EL (cell line): Measurements from ENCODE around the gene ASB2.

Source experiments
- DNase-seq: peaks from one replicate; pipeline ENCODE4 v3.0.0-alpha.2; 2016

Gene ASB2

DNA sequence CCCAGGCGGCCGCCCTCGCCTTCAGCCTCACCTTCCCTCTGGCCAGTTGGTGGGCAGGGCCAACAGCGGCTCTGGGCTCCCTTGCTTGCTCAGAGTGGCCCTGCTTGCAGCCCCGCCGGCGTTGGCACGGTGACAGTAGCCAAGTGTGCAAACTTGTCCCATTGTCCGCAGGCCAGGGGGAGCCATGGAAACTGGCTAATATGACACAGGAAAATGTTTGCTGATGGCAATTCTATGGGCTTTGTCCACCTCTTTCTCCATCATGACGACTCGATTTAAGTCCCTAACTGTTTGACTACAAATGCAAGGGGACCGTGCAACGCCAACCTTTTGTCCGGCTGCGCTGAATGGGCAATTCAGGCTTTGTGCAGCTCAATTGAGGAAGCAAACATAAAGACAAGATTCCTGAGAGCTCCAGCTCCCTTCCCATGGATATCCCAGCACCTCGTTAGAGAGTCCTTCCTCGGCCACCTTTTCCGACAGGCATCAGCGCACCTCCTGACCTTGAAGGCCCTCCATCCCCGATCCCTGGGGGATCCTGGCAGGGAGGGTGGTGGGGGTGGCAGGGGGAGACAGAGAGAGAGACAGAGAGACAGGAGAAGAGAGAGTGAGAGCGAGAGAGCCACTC is 50.0 kb downstream of the ASB2 start:
- no peak for DNase-seq

- DNase-seq, result no peak
Measured at GRCh38 chr14:93925374-93925895, 50.9 kb downstream of the ASB2 start.

GRCh38 chr14:93924592-93925355 is 51.6 kb downstream of the ASB2 start:
- no peak for DNase-seq

DNA sequence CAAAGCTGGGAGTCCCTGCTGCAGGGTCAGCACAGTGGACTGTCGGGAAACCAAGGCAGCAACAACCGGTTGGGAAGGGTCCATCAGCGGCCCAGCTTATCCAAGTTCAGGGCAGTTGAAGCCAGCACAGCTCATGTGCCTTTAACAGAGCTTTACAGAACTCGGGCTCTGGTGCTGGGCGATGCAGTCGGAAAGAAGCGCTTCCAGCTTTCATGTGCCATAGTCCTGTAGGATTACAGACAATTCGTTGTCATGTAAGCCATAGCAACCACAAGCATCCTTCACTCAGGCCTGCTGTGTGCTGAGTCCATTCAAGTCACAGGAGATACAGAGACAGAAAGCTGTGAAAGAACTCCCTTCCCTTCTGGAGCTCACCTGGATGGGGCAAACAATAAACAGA is 52.7 kb downstream of the ASB2 start:
- DNase-seq, result no peak

- DNase-seq, result no peak
Measured at GRCh38 chr14:93921001-93921806, 55.2 kb downstream of the ASB2 start.

GRCh38 chr14:93917141-93917540 is 59.2 kb downstream of the ASB2 start:
- DNase-seq, result no peak

DNA sequence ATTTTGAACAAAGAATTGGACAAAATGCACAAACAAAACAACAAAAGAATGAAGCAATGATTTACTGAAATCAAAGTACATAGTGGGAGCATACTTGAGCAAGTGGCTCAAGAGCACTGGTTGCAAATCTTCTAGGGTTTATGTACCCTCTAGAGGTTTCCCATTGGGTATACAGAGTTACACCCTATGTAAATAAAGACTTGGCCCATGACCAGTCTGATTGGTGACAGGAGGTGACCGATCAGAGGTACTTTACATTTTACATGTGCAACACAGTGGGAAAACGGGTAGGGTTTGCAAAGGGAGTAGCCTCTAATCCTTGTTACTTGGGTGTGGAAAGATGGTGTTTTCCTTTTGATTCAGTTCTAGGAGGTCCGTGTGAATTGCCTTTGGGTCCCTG is 59.9 kb downstream of the ASB2 start:
- DNase-seq, result no peak

DNA sequence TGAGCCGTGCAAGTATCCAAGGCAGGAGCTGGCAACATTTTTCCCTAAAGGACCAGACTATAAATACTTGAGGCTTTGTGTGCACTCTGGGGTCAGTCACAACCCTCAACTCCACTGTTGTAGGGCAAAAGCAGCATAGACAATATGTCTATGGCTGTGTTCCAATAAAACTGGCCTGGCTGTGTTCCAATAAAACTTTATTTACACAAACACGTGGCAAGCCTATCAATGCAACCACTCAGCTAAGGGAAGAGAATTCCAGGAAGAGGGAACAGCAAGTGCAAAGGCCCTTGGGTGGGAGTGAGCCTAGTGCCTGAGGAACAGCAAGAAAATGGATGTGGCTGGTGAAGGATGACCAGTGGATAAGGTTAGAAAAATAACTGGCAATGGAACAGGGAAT is 60.6 kb downstream of the ASB2 start:
- DNase-seq, result no peak

DNA sequence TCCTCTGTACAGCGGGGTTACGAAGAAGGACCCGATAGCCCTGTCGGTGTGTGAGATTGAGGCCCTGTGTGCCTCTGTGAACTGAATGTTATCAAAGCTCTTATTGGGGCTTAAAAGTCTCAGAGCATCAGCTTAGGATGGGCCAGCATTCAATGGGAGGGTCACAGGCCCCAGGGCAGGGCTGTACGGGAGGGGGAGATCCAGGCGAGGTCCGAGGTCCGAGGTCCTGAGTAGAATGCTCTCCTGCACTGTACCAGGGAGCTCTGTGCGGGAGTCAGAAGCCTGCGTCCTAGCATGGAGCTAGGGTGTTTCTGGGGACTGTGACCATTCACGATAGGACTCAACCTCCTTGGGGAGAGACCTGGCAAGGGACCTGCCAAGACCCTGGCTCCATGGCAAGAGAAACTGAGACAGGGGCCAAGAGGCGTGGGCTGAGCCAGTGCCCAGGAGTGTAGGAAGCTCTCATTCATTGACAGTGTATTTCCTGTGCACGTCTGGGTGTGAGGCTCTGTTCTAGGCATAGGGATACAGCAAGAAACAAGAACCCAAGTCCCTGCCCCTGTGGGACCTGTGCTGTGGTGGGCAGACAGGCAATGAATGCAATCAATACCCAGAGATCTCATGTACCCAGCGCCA is 61.2 kb downstream of the ASB2 start:
- no peak for DNase-seq

DNA sequence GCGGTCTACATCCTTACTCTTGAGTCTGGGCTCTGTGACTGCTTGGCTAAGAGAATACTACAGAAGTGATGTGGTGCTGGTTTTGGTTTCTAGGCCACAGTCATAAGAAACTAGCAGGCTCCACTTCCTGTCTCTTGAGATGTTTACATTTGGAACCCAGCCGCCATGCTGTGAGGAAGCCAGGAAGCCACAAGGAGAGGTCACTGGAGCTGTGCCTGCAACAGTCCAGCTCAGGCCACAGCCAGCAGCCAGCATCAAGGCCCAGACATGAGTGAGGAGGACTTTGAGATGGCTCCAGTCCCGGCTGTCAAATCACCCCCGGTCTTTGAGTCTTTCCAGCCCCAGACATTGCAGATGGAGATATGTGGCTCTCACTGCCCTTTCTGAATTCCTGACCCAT is 62.1 kb downstream of the ASB2 start:
- DNase-seq, result no peak

GRCh38 chr14:93912782-93913181 is 63.6 kb downstream of the ASB2 start:
- DNase-seq, result no peak

DNA sequence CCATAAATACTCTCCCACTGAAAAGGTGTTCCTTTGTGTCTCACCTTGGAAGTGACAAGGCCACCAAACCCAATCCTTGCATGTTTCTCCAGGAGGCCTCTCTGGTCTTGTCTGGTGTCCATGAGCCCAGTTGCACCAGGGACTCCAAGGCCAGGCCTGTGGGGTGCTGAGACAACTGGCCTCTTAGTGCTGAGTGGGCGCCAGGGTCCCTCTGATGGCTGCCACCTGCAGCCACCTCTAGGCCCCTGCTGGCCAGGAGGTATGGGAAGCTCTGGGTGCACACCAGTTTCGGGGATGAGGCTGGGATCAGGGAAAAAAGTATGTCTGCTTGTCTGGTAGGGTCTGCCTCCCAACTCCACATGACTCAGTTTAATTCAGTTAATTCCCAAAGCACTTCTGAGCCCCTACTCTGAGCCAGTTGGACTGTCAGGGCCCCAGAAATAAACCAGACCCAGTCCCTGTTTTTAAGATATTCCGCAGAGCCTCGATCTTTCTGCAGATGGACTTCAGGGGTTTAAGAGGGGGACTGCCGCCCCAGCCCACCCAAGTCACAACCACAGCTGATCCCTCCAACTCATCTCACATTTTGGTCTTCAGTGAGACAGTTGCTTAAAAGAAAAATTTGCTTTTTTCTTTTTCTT is 64.3 kb downstream of the ASB2 start:
- DNase-seq, result no peak

- DNase-seq, result no peak
Measured at GRCh38 chr14:93909429-93910128, 66.8 kb downstream of the ASB2 start.

DNA sequence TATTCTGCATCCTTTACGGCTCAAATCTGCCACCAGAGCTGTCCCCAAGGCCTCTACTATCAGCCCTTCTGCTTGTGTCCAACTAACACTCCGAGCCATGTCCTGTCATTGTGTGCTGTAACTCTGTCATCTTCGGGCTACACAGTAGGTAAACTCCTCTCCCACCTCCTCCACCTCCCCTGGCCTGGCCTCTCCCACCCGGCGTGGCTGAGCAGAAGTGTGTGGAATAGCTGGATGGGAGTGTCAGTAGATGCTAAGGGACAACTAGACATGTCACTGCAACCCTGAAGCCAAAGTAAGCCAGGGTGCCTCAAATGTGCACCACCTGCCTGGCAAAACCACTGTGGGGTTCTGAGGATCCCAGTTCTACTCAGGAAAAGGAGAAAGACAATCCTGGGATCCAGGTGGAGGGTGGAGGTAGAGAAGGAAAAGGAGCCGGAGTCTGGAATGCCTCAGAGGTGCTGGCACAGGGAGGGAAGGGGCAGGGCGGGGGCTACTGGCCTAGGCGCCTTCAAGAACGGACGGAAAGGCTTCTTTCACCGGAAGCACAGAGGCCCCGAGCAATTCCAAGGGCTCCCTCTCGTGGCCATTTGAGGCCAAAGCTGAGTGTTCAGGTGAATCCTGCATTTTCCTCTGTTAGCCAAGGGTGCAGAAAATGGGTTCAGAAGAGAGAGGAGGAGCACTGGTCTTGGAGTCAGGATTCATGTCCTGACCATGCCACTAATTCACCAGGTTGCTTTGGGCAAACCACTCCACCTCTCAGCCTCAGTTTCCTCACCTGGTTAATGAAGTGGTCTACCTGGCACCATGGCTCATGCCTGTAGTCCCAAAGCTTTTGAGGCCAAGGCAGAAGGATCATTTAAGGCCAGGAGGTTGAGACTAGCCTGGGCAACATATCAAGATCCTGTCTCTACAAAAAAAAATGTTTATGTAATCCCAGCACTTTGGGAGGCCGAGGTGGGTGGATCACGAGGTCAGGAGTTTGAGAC is 69.7 kb downstream of the ASB2 start:
- peak; percentile 59 for DNase-seq

DNA sequence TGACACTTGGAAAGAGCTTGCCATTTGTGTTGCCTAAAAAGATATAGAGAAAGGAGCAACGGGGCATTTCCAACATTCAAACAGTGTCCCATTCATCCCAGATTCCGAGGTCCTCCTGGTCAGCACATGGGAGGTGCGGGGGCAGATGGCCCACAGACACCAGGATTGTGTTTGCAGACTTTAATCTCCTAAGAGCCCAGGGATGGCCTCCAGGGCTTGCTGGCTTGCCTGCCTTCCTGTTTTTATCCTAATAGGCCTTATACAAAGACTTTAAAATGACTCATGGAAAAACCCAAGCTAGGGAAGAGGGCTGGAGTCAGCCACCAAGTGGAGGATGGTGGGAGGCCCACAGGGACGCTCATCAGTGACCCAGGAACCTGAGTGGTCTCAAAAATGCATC is 70.7 kb downstream of the ASB2 start:
- DNase-seq, result no peak

GRCh38 chr14:93903342-93904184 is 72.8 kb downstream of the ASB2 start:
- no peak for DNase-seq

DNA sequence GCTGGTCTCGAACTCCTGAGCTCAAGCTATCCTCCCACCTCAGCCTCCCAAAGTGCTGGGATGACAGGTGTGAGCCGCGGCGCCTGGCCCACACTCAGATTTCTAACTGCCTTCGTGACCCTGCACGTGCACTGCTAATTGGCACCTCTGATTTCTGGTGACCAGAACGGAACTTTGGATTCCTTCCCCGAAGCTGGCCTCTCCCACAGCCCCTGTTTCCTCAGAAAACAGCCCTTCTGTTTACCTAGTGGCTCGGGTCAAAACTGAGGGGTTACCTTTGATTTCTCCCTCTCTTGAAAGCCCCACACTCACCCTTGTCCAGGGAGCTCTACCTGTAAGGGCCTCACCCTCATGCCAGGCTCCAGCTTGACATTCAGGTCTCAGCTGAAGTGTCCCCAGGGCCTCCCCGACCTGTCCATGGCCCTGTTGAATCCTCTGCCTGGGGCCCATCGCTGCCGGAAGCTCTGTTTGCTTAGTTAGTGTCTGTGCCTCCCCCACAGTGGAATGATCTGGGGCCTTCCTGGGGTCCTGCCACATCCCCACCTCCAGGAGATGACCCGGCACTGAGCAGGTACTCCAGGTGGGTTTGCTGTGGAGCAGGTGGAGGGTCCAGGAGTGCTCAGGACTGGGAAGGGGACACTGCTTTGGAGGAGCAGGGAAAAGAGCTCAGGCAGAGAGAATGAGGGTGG is 73.6 kb downstream of the ASB2 start:
- DNase-seq, result no peak

DNA sequence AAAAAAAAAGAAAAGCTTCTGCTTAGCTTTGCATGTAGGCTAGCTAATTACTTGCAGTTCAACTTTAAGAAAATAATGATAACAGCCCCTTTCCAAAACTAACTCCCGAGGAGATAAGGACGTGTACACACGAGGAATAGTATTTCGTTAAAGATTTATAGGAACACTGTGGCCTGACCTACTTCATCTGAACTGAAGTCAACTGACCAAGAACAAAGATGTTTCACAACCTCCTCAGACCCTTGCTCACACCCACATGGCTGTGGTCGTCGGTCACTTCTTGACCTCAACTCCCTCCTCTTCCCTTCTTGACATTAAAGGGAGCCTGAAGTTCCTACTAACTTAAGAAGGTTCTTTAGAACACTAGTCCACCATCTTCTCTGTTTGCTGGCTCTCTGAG is 74.6 kb downstream of the ASB2 start:
- no peak for DNase-seq

DNA sequence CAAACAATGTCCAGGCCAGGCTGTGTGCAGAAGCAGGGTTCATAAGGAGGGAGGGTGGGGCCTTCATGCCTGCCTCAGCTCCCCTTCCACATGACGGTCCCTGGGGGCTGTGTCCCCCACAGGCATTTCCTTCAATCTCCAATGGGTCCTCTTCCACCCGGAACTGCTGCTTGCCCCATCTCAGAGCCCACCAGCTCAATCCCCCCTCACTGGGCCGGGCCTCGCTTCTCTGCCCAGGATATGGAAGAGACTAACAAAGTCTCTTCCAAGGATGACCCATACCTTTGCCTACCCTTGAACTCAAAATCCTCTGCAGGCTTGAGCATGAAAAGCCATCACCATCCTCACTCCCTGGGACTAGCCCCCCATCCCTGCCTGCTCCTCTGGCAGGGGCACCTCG is 77.6 kb downstream of the ASB2 start:
- DNase-seq, result no peak
